Large intestine (tissue), 3 donors: ENCODE results near the gene TAS1R3. TPM values are rescaled to one million over a fixed set of nuclear protein-coding genes. Genes with fewer than 3 reads are reported as not detected.
A peak's percentile ranks its signal among the peaks of the same experiment; 100 is the strongest.

Experiments
- DNase-seq, 2 donors: peaks; one replicate each; pipeline versions ENCODE4 v3.0.0 to v3.0.0-alpha.2; 2013
- H3K27ac ChIP-seq: one replicate; pipeline ENCODE4 v1.5.1; 2013; ENCODE audit warnings: low read length
- H3K27me3 ChIP-seq: 2 replicates; pipeline ENCODE4 v1.6.1; 2013; ENCODE audit warnings: low read length; ENCODE audit not compliant: control insufficient read depth, insufficient read depth
- H3K36me3 ChIP-seq: 2 replicates; pipeline ENCODE4 v1.6.1; 2013; ENCODE audit warnings: low read length; ENCODE audit not compliant: control insufficient read depth, insufficient read depth
- H3K4me1 ChIP-seq: one replicate; pipeline ENCODE4 v1.6.1; 2013; ENCODE audit warnings: low read length; ENCODE audit not compliant: control insufficient read depth, insufficient read depth
- H3K4me3 ChIP-seq: one replicate; pipeline ENCODE4 v1.5.1; 2013; ENCODE audit warnings: low read length
- H3K9me3 ChIP-seq: one replicate; pipeline ENCODE4 v1.6.1; 2013; ENCODE audit warnings: mild to moderate bottlenecking, low read depth, low read length, moderate library complexity; ENCODE audit not compliant: control insufficient read depth
- WGBS: methylation state at CpG from one replicate; pipeline ENCODE4 v1.1.5; 2013; ENCODE audit warnings: low lambda C conversion rate; ENCODE audit not compliant: insufficient coverage; 5-methylcytosine and 5-hydroxymethylcytosine counted together
- polyA plus RNA-seq: library from polyadenylated mRNA; unstranded; fragments of 120-200 nt; gene quantifications from one replicate; pipeline ENCODE4 v1.2.1, GENCODE V29; 2013

TAS1R3 gene
- polyA plus RNA-seq, 1 donor: 0.69 TPM

DNA sequence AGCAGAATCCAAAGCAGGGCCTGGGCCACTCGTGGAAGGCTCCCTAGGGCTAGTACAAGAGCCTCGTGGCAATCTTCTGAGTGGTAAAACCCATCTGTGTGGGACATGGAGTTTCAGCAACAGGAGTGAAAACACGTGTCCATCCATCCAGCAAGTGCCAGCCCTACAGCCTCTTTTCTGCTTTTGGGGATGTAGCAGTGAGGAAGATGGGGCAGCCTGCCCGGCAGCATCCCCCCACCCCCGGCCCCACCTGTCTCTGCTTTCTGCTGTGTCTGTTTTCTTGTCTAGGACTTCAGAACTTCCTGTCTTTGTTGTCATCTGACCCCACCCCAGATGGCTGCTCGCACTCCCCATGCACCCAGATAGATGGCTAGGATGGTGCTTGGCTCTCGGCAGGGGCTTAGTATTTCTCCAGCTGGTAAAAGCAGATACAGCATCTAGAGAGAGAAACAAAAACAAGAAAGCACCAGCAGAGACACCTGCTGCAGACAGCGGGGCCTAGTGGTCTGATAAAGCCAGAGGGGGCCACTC, 4.9 kb upstream of the TAS1R3 start:
- Histone ChIP-seq H3K4me1 (peaks cover 30% of the 10 kb centered on the region), H3K27ac (no peak overlapping the region), H3K27me3 (no peaks in the 10 kb centered on the region), H3K4me3 (peak overlapping the region; percentile 79), H3K36me3 (peaks cover 34% of the 10 kb centered on the region), H3K9me3 (peaks cover 10% of the 10 kb centered on the region)
- DNase-seq: no peak
- WGBS: no CpG with 5 or more reads among the region's 8 CpGs

DNA sequence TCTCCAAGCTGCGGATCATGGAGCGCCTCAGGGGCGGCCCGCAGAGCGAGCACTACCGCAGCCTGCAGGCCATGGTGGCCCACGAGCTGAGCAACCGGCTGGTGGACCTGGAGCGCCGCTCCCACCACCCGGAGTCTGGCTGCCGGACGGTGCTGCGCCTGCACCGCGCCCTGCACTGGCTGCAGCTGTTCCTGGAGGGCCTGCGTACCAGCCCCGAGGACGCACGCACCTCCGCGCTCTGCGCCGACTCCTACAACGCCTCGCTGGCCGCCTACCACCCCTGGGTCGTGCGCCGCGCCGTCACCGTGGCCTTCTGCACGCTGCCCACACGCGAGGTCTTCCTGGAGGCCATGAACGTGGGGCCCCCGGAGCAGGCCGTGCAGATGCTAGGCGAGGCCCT, 3.8 kb upstream of the TAS1R3 start:
- WGBS: 100% methylated on average over 3 of the region's 40 CpGs
- no peaks in the 10 kb centered on the region for H3K27me3 ChIP-seq
- peaks cover 24% of the 10 kb centered on the region for H3K36me3 ChIP-seq
- DNase-seq: no peak
- no peak overlapping the region for H3K4me3 ChIP-seq
- H3K9me3 ChIP-seq: peaks cover 10% of the 10 kb centered on the region
- H3K27ac ChIP-seq: no peak overlapping the region
- peaks cover 32% of the 10 kb centered on the region for H3K4me1 ChIP-seq

GRCh38 chr1:1328254-1328653, 2.8 kb upstream of the TAS1R3 start:
- H3K4me1 ChIP-seq: peaks cover 30% of the 10 kb centered on the region
- H3K27ac ChIP-seq: no peak overlapping the region
- no peaks in the 10 kb centered on the region for H3K27me3 ChIP-seq
- no CpG with 5 or more reads among the region's 15 CpGs for WGBS
- peaks cover 10% of the 10 kb centered on the region for H3K9me3 ChIP-seq
- H3K36me3 ChIP-seq: peaks cover 24% of the 10 kb centered on the region
- no peak for DNase-seq
- no peak overlapping the region for H3K4me3 ChIP-seq

DNA sequence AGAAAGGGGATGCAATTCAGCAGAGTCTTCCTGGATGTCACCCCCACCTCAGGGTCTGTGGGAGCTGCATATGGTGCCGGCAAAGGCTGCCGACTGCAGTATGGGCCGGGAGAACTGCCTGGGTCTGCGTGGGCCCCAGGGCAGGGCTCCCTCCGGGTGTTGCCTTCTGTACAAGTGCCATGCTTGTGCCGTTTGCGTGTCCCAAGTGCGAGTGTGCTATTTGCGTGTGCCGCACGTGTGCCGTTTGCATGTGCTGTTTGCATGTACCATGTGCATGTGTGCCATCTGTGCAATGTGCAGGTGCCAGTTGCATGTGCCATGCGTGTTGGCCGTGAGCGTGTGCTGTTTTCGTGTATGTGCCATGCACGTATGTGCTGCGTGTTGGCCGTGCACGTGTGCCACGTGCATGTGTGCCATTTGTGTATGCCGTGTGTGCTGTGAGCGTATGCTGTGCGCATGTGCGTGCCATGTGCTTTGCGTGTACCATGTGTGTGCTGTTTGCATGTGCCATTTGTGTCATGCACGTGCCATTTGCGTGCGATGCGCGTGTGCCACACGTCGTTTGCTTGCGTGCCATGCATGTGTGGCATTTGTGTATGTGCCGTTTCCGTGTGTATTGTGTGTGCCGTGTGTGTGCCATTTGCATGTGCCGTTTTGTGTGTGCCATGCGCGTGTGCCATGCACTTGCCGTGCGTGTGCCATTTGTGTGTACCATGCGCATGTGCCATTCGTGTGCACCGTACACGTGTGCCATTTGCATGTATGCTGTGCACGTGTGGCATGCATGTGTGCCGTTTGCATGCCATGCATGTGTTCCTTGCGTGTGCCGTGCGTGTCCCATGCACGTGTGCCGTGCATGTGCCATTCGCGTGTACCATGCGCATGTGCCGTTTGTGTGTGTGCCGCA, 1.5 kb upstream of the TAS1R3 start:
- Histone ChIP-seq H3K36me3 (peaks cover 24% of the 10 kb centered on the region), H3K27me3 (no peaks in the 10 kb centered on the region), H3K4me1 (peaks cover 30% of the 10 kb centered on the region), H3K4me3 (no peak overlapping the region), H3K9me3 (peaks cover 13% of the 10 kb centered on the region), H3K27ac (no peak overlapping the region)
- no CpG with 5 or more reads among the region's 58 CpGs for WGBS
- no peak for DNase-seq

GRCh38 chr1:1330366-1331067, 563 bp upstream of the TAS1R3 start:
- no peak for DNase-seq
- no peaks in the 10 kb centered on the region for H3K27me3 ChIP-seq
- H3K27ac ChIP-seq: no peak overlapping the region
- no CpG with 5 or more reads among the region's 15 CpGs for WGBS
- no peak overlapping the region for H3K4me3 ChIP-seq
- H3K9me3 ChIP-seq: peaks cover 13% of the 10 kb centered on the region
- H3K36me3 ChIP-seq: peaks cover 29% of the 10 kb centered on the region
- H3K4me1 ChIP-seq: peaks cover 26% of the 10 kb centered on the region

GRCh38 chr1:1332031-1332755, 1.1 kb downstream of the TAS1R3 start:
- Histone ChIP-seq H3K4me3 (no peak overlapping the region), H3K36me3 (peaks cover 25% of the 10 kb centered on the region), H3K4me1 (peaks cover 15% of the 10 kb centered on the region), H3K27me3 (no peaks in the 10 kb centered on the region), H3K27ac (no peak overlapping the region), H3K9me3 (peaks cover 16% of the 10 kb centered on the region)
- no peak for DNase-seq
- no CpG with 5 or more reads among the region's 57 CpGs for WGBS

DNA sequence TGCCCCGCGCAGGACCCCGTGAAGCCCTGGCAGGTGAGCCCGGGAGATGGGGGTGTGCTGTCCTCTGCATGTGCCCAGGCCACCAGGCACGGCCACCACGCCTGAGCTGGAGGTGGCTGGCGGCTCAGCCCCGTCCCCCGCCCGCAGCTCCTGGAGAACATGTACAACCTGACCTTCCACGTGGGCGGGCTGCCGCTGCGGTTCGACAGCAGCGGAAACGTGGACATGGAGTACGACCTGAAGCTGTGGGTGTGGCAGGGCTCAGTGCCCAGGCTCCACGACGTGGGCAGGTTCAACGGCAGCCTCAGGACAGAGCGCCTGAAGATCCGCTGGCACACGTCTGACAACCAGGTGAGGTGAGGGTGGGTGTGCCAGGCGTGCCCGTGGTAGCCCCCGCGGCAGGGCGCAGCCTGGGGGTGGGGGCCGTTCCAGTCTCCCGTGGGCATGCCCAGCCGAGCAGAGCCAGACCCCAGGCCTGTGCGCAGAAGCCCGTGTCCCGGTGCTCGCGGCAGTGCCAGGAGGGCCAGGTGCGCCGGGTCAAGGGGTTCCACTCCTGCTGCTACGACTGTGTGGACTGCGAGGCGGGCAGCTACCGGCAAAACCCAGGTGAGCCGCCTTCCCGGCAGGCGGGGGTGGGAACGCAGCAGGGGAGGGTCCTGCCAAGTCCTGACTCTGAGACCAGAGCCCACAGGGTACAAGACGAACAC, 1.8 kb downstream of the TAS1R3 start:
- peaks cover 24% of the 10 kb centered on the region for H3K36me3 ChIP-seq
- H3K27ac ChIP-seq: no peak overlapping the region
- H3K4me1 ChIP-seq: peaks cover 15% of the 10 kb centered on the region
- no peak for DNase-seq
- WGBS: no CpG with 5 or more reads among the region's 48 CpGs
- H3K27me3 ChIP-seq: no peaks in the 10 kb centered on the region
- H3K9me3 ChIP-seq: peaks cover 16% of the 10 kb centered on the region
- H3K4me3 ChIP-seq: no peak overlapping the region

GRCh38 chr1:1333551-1334241, 2.6 kb downstream of the TAS1R3 start:
- no peak for DNase-seq

GRCh38 chr1:1334835-1335234, 3.8 kb downstream of the TAS1R3 start:
- Histone ChIP-seq H3K4me3 (no peak overlapping the region), H3K27me3 (no peaks in the 10 kb centered on the region), H3K9me3 (peaks cover 21% of the 10 kb centered on the region), H3K4me1 (peaks cover 15% of the 10 kb centered on the region), H3K36me3 (peaks cover 28% of the 10 kb centered on the region), H3K27ac (no peak overlapping the region)
- no peak for DNase-seq
- whole genome bisulfite sequencing: no CpG with 5 or more reads among the region's 11 CpGs

More at GRCh38 chr1:1333551-1334241, 2.6 kb downstream of the TAS1R3 start:
- WGBS: no CpG with 5 or more reads among the region's 36 CpGs
- H3K36me3 ChIP-seq: peaks cover 24% of the 10 kb centered on the region
- H3K4me1 ChIP-seq: peaks cover 15% of the 10 kb centered on the region
- no peaks in the 10 kb centered on the region for H3K27me3 ChIP-seq
- no peak overlapping the region for H3K4me3 ChIP-seq
- H3K9me3 ChIP-seq: peaks cover 21% of the 10 kb centered on the region
- H3K27ac ChIP-seq: no peak overlapping the region
